Suppressor macrophage treated with lipopolysaccharide for 4 hours (primary cell): ENCODE results near the gene SMIM45.
"Not testable (repeated sequence)": the region's sequence is repeated elsewhere in the genome, so short reads cannot be mapped to it uniquely, and the experiment has no call there.

Experiments
- DNase-seq: peaks from one replicate; pipeline ENCODE4 v3.0.0-alpha.2; 2020

The SMIM45 gene

GRCh38 chr22:41935015-41935351, 17.0 kb upstream of the SMIM45 start:
- no peak for DNase-seq

- no peak for DNase-seq
Measured at GRCh38 chr22:41935509-41935908, 16.4 kb upstream of the SMIM45 start.

GRCh38 chr22:41936894-41937169, 15.1 kb upstream of the SMIM45 start:
- DNase-seq: no peak

- no peak for DNase-seq
Measured at GRCh38 chr22:41939981-41940831, 11.7 kb upstream of the SMIM45 start.

DNA sequence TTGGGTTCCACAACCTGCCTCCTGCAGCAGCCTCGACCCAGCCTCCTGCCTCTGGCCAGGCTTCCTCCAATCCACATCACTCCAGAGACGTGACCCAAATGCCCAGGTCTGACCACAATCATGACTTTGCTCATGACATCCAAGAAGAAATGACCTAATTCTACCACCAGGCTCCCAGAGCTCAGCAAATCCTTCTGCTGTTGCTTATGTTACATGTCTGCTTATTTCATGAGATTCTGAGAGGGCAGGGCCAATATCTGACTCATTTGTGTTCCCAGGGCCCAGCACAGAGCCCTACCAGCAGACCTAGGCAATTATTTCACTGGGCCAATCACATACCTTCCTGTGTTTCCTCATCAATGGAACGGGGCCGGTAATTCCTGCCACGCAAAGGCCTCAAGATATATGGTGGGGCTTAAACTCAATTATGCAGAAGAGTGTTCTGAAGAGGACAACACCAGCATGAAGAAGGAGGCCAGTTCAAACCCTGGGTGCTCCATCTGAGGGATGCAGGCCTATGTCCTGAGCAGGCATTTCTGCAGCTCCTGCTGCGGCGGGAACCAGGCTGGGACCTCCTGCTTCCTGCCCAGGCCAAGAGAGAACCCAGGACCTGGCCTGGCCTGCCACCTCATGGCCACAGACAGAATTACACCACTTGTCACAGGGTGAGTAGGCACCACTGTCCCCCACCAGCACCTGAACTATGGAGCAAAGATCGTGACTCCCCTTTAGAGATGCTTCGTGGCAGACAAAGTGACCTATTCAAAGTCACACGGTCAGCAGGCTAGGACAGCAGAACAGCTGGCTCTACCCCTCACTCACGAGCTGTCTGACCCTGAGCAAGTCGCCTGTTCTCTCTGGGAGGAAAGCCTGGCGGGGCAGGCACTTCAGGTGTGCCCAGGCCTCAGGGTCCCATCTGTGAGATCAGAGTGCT, 10.9 kb upstream of the SMIM45 start:
- DNase-seq: peak; percentile 81

DNA sequence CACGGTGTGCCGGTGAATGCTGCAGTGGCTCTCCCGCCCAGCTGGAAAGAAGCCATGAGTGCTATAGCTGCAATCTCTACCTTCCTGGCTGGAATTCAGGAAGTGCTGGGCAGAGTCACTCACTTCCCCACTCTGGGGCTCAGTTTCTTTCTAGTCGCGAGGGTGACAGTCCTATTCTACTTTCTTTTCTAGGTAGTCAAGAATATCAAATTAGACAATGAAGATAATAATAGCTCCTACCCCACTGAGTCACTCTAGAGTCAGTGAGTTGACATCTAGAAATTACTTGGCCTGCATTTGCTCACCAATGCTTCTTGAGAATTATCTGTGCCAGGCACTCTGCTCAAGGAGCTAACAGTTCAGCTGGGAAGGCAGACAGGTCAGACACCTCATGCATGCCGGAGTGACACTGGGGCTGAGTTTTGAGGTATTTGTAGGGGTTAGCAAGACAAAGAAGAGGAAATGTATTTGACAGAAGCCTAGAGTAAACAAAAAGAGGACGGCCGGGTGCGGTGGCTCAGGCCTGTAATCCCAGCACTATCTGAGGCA, 8.2 kb upstream of the SMIM45 start:
- DNase-seq: peak; percentile 64

DNA sequence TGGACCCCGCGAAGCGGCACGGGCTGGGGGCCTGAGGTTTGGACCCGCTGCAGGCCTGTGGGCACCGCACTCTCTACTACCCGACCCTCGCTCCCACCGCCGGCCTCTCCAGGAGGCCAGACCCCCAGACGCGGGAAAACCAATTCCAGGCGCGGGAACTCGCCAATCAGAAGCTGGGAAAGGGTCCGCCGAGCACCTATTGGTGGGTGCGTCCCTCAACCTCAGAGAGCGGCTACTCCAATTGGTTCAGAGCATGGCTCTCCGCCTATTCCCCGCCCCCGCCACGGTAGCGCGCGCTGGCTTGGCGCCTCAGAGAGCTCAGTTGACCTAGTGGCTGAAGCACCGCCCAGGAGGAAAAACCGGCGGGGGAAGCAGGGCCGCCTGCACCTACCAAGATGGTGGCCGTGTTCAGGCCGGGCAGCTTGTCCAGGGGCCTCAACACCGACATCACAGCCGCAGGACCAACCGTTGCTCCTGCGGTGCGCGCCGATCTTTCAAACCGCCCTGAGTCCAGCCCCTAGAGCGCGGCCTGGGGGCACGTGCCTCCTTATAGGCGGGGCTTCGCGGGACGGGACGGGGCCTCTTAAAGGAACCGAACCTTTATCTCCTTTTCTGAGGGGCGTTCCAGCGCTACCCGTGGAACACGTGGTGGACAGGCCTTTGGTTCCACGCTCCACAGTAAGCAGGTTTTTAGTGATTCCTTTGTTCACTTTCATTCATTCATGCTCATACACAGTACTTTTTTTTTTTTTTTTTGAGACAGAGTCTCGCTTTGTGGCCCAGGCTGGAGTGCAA, 5.1 kb upstream of the SMIM45 start, which contains the start of gene CENPM:
TSS of gene CENPM (minus strand) at position 524 of the 795 bp plus-strand sequence. CDS start at position 448, 76 bp downstream.
- DNase-seq: peak; percentile 94

GRCh38 chr22:41947424-41948080, 4.4 kb upstream of the SMIM45 start:
- no peak for DNase-seq

GRCh38 chr22:41948142-41948541, 3.8 kb upstream of the SMIM45 start:
- no peak for DNase-seq

GRCh38 chr22:41948928-41949296, 3.0 kb upstream of the SMIM45 start:
- DNase-seq: not testable (repeated sequence)

DNA sequence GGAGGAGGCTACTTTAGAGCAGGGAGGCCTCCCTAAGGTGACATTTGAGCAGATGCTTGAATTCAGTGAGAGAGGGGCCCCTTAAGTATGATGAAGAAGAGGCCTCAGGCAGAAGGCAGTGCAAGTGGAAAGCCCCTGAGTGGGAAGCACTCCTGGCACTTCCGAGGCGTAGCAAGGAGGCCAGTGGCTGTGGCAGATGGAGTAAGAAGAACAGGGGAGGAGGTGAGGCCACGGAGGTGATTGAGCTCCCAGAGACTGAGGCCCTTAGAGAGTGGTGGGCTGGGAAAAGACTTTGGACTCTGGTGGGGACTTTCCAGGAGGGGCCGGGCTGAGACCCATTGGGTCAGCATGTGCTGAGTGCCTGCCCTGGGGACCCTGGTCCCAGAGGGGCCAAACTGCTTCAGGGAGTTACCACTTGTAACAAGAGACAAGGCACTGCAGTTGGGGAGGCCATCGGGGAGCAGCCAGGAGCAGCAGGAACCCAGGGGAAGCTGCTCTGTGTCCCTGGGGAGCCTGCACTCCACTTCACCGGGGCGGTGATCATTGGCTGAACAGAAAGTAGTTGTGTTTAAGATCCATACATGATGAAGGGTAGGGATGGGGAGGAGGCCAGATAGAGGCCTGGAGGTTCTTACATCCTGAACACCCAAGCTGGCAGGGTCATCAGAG, 2.5 kb upstream of the SMIM45 start:
- no peak for DNase-seq

DNA sequence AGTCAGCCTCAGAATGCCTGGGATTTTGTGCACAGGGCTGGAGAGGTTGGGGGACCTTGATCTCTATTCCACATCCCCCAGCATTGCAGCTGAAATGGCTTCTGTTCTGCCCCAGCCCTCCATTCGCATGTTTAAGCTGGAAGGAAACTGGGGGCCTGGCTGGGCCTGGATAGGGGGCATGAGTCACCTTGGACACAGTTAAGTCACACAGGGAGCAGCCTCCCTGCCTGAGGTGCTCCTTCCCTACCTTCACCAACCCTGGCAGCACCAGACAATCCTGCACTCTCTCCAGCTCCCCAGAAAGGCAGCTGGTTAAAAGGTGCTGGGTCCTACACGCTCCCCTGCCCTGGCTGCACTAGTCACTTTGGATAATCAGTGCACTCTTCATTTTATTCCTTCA, 763 bp downstream of the SMIM45 start:
- DNase-seq: no peak

GRCh38 chr22:41957941-41958556, 6.1 kb downstream of the SMIM45 start:
- no peak for DNase-seq

DNA sequence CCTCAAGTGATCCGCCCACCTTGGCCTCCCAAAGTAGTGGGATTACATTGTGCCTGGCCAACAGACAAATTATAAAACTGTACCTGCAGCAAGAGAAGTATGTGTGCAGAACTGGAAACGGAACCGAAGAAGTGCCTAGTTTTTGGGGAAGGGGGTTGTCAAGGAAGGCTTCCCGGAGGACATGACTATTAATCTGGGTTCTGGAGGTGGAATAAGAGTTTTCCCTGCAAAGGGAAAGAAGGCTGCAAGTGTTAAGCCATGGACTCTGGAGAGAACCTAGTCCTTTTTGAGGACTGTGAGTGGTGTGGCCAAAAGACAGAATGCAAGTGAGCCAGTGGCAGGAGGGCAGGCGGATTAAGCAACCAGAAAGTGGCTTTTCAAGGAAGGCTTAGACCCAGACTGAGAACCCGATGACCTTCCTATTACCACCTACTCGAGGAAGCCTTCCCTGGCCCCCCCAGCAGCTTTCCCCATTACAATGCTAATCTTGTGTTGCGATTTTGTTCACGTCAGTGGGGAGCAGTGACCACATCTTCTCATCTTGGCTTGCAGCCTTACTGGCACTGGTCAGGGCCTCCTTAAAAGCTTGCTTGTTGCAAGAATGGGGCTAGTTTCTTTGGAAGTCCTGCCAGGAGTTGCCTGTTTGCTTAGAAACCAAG, 11.6 kb downstream of the SMIM45 start:
- DNase-seq: no peak

DNA sequence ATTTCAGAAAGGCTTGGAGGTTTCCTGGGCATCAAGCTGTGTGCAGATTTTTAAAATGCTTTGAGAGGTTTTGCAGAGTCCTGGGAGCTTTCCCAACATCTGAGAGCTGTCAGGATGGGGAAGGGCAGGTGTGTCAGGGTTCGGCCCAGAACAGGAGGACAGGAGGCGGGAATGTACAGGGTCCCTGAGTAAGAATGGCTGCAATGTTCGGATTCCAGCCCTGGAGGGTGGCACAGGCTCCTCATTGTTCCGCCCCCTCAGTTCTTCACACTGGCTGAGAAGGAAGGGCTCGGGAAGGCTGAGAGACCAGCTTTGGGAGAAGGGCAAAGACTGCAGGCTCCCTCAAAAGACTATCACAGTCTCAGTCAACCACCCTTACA, 12.2 kb downstream of the SMIM45 start:
- DNase-seq: no peak

GRCh38 chr22:41966225-41966606, 14.3 kb downstream of the SMIM45 start:
- DNase-seq: no peak

DNA sequence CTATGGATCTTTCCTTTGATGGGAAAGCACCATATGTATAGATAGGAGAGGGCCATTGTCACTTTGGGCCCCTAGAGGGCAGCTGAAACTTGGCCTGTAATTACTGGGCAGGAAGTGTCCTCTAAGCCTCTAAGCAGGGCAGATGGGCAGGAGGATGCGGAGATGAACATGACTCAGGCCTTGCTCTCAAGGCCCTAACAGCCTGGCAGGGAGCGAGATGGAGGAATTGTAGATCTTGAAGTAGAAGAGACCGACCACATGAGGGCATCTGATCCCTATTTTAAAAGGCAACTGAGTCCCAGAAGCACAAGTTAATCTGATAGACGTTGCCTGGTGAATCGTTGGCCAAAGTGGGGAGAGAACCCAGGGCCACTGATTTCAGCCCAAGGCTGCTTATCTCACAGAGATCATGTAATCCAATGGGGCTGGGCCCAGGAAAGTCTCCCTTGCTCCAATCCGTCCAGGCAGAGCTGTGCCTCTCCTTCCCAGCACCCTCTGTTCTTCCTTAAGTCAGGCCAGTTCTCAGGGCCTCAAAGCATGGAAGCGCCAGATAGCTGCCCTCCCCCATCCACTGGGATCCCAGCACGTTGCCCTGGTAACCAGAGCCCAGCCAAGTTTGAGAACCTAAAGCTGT, 14.8 kb downstream of the SMIM45 start:
- DNase-seq: peak; percentile 88

DNA sequence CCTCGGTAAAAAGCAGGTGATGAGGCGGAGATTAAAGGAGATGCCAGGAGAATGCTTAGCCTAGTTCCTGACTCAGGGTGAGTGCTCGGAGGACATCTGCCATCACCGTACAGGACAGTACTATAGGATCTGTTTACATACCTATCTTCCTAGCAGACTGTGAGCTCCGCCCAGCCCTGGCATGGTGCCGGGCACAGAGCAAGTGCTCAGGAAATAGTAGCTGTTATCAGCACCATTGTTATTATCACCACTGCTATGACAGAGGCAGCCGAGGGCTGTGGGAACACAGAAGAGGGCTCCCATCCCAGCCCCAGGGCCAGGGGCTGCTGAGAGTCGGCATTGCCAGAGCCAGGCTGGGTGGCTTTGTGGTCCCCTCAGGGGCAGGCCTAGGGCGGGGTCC, 16.7 kb downstream of the SMIM45 start:
- DNase-seq: no peak

DNA sequence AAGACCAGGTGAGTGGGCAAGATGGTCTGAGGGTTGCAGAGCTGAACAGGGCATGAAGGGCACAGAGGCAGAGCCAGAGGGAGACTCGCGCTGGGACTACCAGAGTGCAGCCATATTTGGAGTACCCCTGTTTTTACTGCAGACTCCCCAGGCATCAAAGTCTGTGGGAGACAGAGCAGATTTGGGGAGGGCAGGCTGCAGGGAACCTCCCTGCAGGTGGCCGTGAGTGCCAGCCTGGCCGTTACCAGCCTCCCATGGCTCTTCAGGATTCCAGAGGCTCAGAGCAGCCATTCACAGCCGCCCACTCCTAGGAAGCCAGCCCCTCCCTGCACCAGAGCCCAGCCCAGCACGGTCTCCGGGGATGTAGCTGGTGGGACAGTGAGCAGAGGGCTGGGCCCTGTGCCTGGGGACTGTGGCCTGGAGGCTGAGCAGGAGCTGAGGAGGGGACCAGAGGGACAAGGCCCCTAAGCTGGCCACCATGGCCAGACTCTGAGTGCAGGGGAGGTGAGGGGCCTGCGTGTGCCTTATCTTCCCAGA, 17.2 kb downstream of the SMIM45 start, which contains the start of gene SEPTIN3:
TSS of gene SEPTIN3 (plus strand) at position 334 of the 537 bp plus-strand sequence. CDS start 2,050 bp downstream, outside the sequence.
- DNase-seq: no peak

GRCh38 chr22:41970601-41971000, 18.7 kb downstream of the SMIM45 start:
- no peak for DNase-seq
